NK-92 treated with Interleukin-12 subunit alpha and Interleukin-12 subunit beta, amount 100 ng/mL, for 24 hours (cell line): ENCODE data around the gene SRGAP3.
"Not testable (repeated sequence)": the region's sequence is repeated elsewhere in the genome, so short reads cannot be mapped to it uniquely, and the experiment has no call there.

ENCODE experiments used
- DNase-seq: peaks from one replicate; lab custom pipeline; 2025; lab: John Stamatoyannopoulos, UW

SRGAP3 gene

GRCh38 chr3:9249273-9250192 is at the start of gene SRGAP3:
Gene SRGAP3 (minus strand): TSS chr3:9249646. CDS start chr3:9248951, 695 bp downstream.
- DNase-seq: peak; percentile 12

- DNase-seq: no peak
These were observed 48.8 kb upstream of the SRGAP3 start for GRCh38 chr3:9298236-9298635.

GRCh38 chr3:9296241-9296640 is 46.8 kb upstream of the SRGAP3 start:
- no peak for DNase-seq

- DNase-seq: no peak
These were observed 45.6 kb upstream of the SRGAP3 start for GRCh38 chr3:9295007-9295406.

- DNase-seq: not testable (repeated sequence)
These were observed 44.5 kb upstream of the SRGAP3 start for GRCh38 chr3:9293953-9294352.

- DNase-seq: no peak
These were observed 43.6 kb upstream of the SRGAP3 start for GRCh38 chr3:9293076-9293475.

GRCh38 chr3:9292516-9292915 is 43.1 kb upstream of the SRGAP3 start:
- no peak for DNase-seq

GRCh38 chr3:9291821-9292410 is 42.5 kb upstream of the SRGAP3 start:
- no peak for DNase-seq

GRCh38 chr3:9290566-9290965 is 41.1 kb upstream of the SRGAP3 start:
- no peak for DNase-seq

- not testable (repeated sequence) for DNase-seq
These were observed 32.1 kb upstream of the SRGAP3 start for GRCh38 chr3:9281533-9281932.

- no peak for DNase-seq
These were observed 31.2 kb upstream of the SRGAP3 start for GRCh38 chr3:9280451-9281219.

- DNase-seq: no peak
These were observed 30.5 kb upstream of the SRGAP3 start for GRCh38 chr3:9279966-9280365.

- no peak for DNase-seq
These were observed 29.1 kb upstream of the SRGAP3 start for GRCh38 chr3:9278498-9278897.

GRCh38 chr3:9278085-9278484 is 28.6 kb upstream of the SRGAP3 start:
- DNase-seq: no peak

GRCh38 chr3:9276761-9277370 is 27.4 kb upstream of the SRGAP3 start:
- no peak for DNase-seq

GRCh38 chr3:9271903-9272302 is 22.5 kb upstream of the SRGAP3 start:
- DNase-seq: no peak

GRCh38 chr3:9270704-9271103 is 21.3 kb upstream of the SRGAP3 start:
- DNase-seq: no peak

- DNase-seq: no peak
These were observed 17.3 kb upstream of the SRGAP3 start for GRCh38 chr3:9266716-9267115.

GRCh38 chr3:9260305-9260704 is 10.9 kb upstream of the SRGAP3 start:
- DNase-seq: no peak

- DNase-seq: no peak
These were observed 7.6 kb upstream of the SRGAP3 start for GRCh38 chr3:9257092-9257491.

GRCh38 chr3:9255976-9256375 is 6.5 kb upstream of the SRGAP3 start:
- DNase-seq: no peak

GRCh38 chr3:9254764-9255163 is 5.3 kb upstream of the SRGAP3 start:
- no peak for DNase-seq
